GM19328 (cell line): ENCODE measurements around the gene EPHA6.

Source experiments
- ATAC-seq: cut with Tn5 transposase; IDR thresholded peaks from one replicate; pipeline ENCODE4 v1.9.1; 2021; ENCODE audit warnings: mild to moderate bottlenecking, moderate library complexity; ENCODE audit not compliant: unreplicated experiment

Gene EPHA6

DNA sequence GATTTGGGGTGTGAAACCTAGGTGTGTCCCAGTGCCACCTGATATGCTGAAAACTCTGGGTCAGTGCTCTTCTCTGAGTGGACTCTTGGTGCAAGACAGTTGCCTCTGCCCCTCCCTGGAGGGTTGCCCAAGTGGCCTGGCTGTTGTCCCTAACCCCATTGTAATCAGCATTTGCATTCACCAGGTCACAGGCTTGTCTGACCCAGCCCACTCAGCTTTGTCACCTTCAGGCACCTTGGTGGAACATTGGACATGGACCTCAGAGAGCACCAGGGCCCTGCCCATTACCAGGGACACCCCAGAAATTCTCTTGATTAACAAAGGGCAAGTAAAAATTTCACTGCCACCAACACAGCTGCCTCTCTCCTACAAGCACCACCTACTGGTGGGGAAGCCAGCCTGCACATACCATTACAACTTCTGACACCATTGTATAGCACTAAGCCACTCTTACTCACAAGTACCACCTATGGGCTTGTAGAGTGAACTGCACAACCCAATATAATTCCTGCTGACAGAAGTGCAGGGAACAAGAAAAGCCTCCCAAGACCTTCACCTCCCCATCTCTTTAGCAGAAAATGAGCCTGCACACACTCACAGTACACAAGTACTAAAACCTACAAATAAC, 324.6 kb downstream of the EPHA6 start:
- peak; percentile 62 for ATAC-seq

DNA sequence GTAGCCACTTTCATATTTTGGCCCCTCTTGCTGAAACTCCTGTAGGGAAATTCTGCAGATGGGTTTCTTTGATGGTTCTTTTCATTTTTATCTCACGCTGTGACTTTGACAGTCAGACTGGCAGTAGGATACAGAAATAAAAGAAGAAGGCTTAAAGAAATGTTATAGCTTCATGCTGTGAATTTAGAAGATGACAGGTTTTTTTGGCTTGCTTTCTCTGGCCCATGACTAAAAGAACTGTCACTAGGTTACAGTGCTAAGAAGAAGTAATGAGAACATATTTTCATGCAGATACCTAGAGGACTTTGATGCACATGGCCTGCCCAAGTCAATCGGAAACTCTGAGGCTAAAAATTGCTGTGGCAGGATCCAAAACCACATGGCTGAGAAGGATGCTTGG, 334.5 kb downstream of the EPHA6 start:
- ATAC-seq = no peak

- ATAC-seq = no peak
Measured at GRCh38 chr3:97161169-97161568, 346.8 kb downstream of the EPHA6 start.

- ATAC-seq = no peak
Measured at GRCh38 chr3:97177242-97177641, 362.8 kb downstream of the EPHA6 start.

DNA sequence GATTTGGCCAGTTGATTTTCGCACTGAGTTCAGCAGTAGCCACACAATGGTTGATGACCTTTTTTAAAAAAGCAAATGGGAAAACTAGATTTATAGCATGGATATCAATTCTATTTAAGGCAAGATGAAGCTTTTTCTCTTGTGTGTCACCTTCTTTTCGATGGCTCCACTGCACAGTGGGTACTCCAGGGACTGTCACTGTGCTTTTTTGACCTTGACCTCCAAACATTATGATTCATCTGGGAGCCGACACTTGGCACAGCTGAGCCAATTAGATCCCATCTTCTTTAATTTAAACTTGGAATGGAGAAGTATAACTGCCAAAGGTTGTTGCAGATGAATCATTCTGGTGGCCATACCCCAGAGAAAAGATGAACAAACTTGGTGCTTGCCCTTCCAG, 367.3 kb downstream of the EPHA6 start:
- ATAC-seq = no peak

DNA sequence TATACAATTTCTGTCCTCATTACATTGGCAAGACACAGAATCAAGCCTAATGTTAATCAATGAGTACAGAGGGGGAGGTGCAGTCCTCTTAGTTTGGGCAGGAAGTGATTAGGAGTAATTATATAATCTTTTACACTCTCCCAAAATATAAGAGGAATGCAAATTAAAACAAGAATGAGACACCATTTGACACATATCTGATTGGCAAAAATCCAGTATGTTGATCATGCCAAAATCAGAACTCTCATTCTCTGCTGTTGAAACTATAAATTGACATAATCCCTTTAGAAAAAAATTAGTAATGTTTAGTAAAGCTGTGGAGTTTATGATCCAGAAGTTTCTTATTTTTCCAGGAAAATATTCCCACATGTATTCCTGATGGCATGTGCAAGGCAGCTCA, 373.4 kb downstream of the EPHA6 start:
- ATAC-seq = no peak

DNA sequence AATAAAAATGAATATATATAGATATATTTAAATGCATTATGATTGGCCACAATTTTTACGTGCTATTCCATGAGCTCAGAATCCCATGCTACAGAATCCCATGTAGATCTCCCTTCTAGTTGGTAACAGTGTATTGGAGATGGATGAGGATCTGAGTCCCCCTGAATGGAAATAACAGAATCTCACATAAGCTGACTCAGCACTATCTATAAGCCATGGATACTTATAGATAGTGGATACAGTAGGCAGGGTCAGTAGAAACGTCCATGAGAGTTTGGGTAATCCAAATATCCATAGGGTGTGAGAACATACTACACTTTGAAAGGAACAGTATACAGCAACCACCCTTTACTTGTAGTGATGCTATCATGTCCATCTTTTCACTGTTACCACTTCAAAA, 375.4 kb downstream of the EPHA6 start:
- ATAC-seq = no peak

DNA sequence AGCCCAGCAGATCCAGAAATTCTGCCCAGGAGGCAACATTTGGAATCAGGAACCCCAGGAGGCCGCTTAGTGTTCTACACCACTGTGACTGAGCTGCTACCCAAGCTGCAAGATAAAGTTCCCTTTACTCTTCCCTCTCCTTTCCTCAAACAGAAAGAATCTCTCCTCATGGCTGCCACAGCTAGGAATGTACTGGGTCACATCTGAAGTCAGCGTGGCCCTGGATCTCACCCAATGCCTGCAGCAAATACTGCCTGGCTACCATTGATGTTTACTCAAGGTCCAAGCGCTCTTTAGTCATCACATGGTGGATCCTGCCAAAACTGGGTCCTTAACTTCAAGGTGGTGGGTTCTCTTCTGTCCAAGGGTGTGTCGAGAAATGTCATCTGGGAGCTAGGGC, 382.7 kb downstream of the EPHA6 start:
- ATAC-seq = no peak

GRCh38 chr3:97197830-97198229, 383.4 kb downstream of the EPHA6 start:
- ATAC-seq = no peak

DNA sequence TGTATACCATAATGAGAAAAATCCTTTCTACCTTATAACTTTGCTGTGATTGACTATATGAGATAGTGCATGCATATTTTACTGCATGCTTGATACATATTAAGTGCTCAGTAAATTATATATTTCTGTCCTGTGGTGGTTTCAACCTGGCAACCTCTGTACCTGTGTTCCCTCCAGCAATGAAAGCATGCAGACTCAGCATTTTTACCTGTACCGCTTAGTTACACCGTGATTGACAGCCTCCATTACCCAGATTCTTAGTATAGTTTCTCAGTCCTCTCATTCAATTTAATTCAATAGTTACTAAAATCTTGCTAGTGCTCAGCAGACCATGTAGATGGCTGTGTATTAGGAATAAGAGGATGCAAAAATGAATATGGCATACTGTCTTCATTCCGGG, 386.0 kb downstream of the EPHA6 start:
- no peak for ATAC-seq

- no peak for ATAC-seq
Measured at GRCh38 chr3:97201814-97202213, 387.4 kb downstream of the EPHA6 start.

DNA sequence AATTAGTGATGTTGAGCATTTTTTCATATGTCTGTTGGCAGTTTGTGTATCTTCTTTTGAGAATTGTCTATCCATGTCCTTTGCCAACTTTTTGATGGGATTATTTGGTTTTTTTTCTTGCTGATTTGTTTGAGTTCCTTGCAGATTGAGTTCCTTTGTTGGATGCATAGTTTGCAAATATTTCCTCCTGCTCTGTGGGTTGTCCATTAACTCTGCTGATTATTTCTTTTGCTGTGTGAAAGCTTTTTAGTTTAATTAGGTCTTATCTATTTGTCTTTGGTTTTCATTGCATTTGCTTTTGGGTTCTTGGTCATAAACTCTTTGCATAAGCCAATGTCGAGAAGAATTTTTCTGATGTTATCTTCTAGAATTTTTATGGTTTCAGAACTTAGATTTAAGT, 414.6 kb downstream of the EPHA6 start:
- ATAC-seq = no peak

DNA sequence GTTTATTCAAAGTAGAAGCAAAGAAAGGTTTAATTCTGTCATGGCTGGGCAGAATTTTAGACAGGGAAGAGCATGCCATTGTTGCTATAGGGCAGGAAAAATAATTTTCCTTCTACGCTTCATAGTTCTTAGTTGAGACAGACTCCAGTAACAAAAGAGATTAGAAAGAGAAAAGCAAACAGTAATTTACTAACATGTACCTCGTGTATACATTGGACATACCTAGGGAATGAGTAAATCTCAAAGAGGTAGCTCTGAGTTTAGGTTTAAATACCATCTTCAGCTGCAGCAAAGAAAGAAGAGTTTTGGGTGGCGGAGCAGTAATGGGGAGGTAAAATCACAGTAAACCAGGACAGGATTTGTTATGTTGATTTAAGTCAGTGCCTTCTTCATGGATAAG, 416.1 kb downstream of the EPHA6 start:
- no peak for ATAC-seq

- no peak for ATAC-seq
Measured at GRCh38 chr3:97232393-97233034, 418.1 kb downstream of the EPHA6 start.

DNA sequence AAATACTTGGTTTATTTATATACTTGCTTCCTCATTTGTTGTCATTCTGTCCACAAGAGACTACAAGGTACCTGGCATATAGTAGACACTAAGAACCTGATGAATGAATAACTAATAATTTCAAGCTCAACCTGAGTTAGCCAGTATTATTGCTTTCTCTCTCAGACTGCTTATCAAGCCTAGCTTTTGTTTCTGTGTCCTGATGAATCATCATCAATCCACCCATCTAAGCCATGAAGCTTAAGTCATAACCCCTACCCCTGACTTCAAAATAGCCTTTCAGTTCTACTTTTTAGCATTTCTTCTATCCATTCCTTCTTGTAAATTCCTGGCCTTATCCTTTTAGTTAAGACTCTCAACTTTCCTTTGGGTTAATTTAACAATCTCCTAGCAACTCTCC, 420.8 kb downstream of the EPHA6 start:
- no peak for ATAC-seq

- ATAC-seq = no peak
Measured at GRCh38 chr3:97235611-97236315, 421.4 kb downstream of the EPHA6 start.

DNA sequence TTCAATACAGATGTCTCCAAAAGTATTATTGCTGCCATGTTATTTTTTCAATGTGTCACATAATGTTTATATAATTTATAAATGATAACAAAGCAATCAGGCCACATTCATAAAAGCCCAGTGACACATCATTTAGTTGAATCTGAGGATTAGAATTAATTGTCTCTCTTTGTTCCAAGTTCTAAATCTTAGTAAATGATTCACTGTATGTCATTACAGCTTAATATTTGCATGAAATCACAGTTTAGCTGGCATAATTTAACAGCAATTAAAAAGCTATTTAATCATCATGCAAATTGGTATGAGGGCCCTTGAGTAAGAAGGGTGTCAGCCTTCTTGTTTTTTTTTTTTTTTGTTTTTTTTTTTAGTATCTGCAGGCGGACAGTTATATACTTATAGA, 427.0 kb downstream of the EPHA6 start:
- ATAC-seq = no peak

GRCh38 chr3:97245201-97245910, 431.0 kb downstream of the EPHA6 start:
- ATAC-seq = no peak

DNA sequence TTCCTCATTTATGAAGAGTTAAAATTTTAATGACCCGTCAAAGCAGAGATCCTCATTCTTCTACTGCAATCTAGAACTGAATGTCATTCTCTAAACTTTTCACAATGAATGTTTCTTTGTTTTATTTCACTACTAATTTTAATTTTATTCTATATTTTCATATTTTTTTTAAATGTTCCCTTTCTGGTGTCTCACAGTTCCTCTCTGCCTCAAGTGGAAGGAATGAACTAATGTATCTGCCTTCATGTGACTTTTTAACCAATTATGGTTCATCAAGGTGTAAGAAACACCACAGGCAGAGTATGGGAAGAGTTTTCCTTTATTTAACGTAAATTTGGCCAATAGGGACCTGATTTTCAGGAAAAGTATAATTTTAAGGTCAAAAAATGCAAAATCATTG, 441.7 kb downstream of the EPHA6 start:
- ATAC-seq = no peak

DNA sequence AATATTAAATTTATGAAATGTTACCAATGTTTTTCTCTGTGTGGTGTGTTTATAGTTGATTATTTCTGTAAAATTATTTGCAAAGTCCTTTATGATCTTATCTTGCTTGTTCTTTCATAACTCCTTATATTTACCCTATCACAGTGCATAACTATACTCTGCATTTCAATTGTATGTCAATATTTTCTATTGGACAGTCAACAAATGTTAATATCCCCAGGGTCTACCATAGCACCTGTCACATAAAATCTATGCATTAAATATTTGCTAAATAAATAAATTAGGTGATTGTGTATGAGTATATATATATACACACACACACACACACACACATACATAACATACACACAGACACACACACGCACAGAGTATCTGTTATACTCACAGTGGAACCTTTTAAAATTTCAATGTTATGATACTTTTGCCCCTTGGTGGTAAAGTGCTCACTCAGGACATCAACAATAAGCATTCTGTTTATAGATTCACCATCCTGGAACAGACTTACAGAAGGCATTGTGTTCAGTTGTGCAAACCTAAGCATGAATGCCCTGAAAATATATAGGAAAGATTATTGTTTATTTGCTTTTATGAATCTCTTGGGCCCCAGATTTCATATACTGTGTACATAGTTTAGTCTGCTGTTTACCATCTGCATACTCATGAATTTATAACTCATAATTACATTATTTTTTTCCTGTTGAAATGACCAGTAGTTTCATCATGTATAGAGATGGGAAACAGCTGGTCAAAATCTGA, 443.7 kb downstream of the EPHA6 start:
- ATAC-seq = no peak

DNA sequence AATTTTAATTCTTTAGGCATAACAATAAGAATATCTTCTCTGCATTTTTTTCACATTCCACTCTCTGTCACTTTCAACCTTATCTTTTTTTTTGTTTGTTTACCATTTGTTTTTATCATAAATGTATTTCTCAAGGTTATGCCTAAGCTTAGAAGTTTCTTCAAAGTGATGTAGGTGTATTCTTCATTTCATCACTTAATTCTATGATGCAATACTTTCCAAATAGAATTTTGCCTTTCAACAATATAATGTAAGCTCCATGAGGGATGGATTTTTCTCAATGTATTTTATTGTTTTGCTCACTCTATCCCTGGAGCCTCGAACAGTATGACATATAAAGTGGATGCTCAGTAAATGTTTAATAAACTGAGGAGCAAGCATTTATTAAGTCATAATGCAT, 444.9 kb downstream of the EPHA6 start:
- no peak for ATAC-seq
